Cardiac fibroblast (primary cell): Measurements from ENCODE around the gene MGAM2.
A peak's percentile ranks its signal among the peaks of the same experiment; 100 is the strongest.

Source experiments
- DNase-seq, 2 donors: peaks; one replicate each; pipeline versions ENCODE4 v3.0.0 to v3.0.0-alpha.2; 2010; ENCODE audit warnings: low read depth in 2 of 2
- H3K4me3 ChIP-seq, 2 donors: replicated peaks in 1 of 2; 1 replicate in 1 of 2; 2 replicates in 1 of 2; pipeline ENCODE4 v1.5.1; 2011; ENCODE audit warnings: low read depth in 2 of 2, low read length in 2 of 2, mild to moderate bottlenecking in 2 of 2, moderate library complexity in 1 of 2
- CTCF ChIP-seq: IDR thresholded peaks from one replicate; pipeline ENCODE4 v1.5.1; 2011; ENCODE audit warnings: low read depth, mild to moderate bottlenecking, low read length, inconsistent platforms

Gene MGAM2

GRCh38 chr7:142248166-142249160 is 136.9 kb downstream of the MGAM2 start:
- TF ChIP-seq CTCF = no peak
- H3K4me3 ChIP-seq = no peak overlapping the region
- no peak for DNase-seq

GRCh38 chr7:142249918-142250317 is 138.4 kb downstream of the MGAM2 start:
- no peak for TF ChIP-seq CTCF

GRCh38 chr7:142250705-142251104 is 139.2 kb downstream of the MGAM2 start:
- H3K4me3 ChIP-seq = no peak overlapping the region
- no peak for TF ChIP-seq CTCF

More at GRCh38 chr7:142249918-142250317, 138.4 kb downstream of the MGAM2 start:
- DNase-seq = no peak
- H3K4me3 ChIP-seq = no peak overlapping the region

DNA sequence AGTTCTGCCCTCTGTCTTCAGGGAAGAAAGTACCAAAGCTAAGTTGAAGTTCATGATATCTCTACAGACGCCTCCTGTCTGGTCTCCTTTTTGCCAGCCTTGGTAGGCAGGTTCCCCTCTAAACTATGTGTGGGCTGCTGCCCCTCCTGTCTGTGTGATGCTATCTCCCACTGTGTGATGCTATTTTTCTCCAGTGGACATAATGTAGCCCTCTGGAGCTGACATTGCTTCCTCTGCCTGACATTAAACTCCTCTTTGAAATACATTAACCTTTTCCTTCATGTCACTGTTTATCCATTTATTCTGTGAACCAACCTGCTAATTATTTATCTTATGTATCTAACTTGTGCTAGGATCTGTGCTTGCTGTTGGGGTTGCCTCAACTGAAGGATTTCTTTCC is 146.4 kb downstream of the MGAM2 start, which contains the start of gene PRSS58:
TSS of gene PRSS58 (minus strand) at position 101 of the 400 bp plus-strand sequence. CDS start 351 bp downstream, outside the sequence.
- no peak within 1 kb of the TSS for H3K4me3 ChIP-seq
- TF ChIP-seq CTCF = no peak
- DNase-seq = no peak

More at GRCh38 chr7:142250705-142251104, 139.2 kb downstream of the MGAM2 start:
- peak in 1 of 2 donors; percentile 20 for DNase-seq

DNA sequence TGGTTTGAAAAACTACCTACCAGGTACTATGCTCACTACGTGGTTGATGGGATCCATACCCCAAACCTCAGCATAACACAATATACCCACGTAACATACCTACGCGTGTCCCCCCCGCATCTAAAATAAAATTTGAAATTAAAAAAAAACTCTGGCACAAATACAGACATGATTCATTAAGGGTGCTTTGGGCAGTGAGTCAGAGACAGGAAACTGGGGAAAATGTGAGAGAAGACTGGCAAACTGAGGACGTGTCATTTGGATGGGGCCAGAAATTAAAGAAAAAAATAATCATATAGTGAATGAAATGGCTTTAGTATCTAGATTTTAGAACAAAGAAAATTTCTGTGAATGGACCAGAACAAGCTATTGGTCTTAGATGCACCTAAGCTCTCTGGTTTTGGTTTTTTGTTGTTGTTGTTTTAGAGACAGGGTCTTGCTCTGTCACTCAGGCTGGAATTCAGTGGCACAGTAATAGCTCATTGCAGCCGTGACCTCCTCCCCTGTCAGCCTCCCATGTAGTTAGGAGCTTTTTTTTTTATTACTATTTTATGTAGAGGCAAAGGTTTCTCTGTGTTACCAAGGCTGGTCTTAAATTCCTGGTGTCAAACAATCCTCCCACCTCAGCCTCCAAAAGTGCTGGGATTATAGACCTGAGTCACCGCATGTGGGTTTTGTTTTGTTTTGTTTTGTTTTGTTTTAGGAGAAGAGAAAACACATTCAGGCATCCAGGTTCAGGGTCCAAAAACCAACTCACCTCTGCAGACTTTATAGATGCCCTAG is 152.3 kb downstream of the MGAM2 start:
- peak; percentile 15 to 72 for DNase-seq
- H3K4me3 ChIP-seq = no peak overlapping the region
- no peak for TF ChIP-seq CTCF
